NCI-H1930 (cell line): ENCODE results near the gene TTC27.

Experiments used
- DNase-seq, 2 experiments: peaks; one replicate each; lab custom pipeline; 2025; lab: John Stamatoyannopoulos, UW

The TTC27 gene

GRCh38 chr2:32756074-32756727 is 128.4 kb downstream of the TTC27 start:
- no peak for DNase-seq

GRCh38 chr2:32758232-32758631 is 130.4 kb downstream of the TTC27 start:
- no peak for DNase-seq

- no peak for DNase-seq
Measured at GRCh38 chr2:32760628-32761027, 132.8 kb downstream of the TTC27 start.

- DNase-seq: no peak
Measured at GRCh38 chr2:32768387-32769174, 140.7 kb downstream of the TTC27 start.

GRCh38 chr2:32770360-32770759 is 142.5 kb downstream of the TTC27 start:
- no peak for DNase-seq

DNA sequence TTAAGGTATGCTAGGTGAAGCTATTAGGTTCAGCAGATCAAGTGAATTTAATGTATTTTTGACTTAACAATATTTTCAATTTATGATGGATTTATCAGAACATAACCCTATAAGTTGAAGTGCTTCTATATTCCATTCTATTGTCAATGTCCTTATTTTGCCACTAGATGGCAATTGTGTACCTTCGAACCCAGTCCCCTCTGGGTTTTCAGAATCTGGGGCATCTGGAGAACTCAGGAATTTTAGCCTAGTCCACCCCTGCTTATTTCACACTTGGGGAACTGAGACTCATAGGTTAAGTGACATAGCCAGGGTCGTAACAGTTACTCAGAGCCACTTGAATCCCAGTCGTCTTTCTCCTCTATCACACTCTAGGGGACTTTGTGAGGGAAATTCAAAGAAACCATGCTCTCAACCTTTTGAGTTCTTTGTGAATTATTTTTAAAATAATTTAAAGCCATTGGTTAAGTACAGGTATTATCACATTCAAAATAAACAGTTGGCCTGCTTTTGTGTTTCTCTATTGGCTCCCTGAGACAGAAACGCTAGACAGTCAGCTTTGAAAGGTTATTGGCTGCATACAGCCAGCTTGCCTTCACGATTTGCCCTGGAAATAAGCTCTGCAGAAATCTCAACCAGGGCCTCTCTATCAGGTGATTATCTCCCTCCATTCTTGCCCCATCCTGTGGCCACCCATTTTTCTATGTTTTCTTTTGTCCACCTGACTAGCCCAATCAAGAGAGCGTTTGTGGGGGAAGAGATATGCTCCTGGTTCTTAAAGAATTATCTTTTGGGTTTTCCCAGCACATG is 145.0 kb downstream of the TTC27 start:
- peak in 1 of 2 experiments; percentile 16 for DNase-seq

GRCh38 chr2:32773448-32773808 is 145.6 kb downstream of the TTC27 start:
- DNase-seq: no peak

GRCh38 chr2:32775954-32776353 is 148.1 kb downstream of the TTC27 start:
- no peak for DNase-seq

DNA sequence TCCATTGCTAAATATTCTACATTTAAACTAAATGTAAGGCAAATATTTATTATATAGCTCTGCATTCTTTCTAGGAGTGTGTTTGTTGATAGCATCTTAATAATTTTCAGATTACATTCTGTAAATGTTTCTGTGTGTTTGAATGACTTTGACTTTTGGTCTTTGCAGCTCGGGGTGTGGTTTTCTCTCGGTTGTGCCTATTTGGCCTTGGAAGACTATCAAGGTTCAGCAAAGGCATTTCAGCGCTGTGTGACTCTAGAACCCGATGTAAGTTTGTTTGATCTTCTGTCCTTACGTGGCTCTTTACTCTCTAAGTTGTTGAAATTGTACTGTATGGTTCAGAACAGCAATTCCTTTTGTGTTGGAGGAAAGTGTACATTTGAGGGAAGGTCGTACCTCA is 149.9 kb downstream of the TTC27 start:
- DNase-seq: no peak

DNA sequence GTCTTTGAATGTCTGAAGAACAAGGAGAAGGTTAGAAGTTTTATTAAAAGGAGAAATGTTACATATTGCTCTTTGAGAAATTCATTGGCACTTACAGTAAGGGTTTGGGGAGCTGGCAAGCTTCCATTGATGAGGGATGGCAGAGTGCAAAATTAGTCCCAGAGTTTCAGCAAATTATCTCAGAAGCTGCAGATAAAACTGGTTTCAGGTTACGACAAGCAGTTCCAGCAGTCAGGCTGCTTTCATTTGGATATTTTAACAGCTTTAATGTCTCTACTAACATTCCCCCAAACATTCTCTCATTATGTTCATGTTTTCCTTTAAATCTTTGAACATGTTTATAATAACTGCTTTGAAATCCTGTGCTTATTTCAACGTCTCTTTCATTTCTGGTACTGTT is 153.1 kb downstream of the TTC27 start:
- DNase-seq: no peak

GRCh38 chr2:32783469-32783868 is 155.6 kb downstream of the TTC27 start:
- DNase-seq: no peak

- DNase-seq: no peak
Measured at GRCh38 chr2:32783933-32784332, 156.1 kb downstream of the TTC27 start.

DNA sequence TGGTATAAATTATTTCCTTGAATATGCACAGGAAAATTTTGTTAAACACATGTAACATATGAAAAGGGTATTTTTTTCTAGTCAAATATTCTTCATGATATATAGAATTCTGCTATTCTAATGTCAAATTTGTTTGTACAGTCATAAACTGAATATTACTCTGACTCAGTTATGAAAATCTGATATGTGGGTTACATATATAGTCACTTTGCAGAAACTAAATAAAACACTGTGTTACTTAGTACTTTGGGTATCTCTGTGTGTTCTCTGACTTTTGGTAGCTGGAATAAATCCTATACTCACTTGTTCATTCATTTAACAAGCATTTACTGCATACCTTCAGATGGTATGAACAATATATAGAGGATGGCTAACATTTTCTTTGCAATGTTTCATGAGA is 159.4 kb downstream of the TTC27 start:
- DNase-seq: no peak

DNA sequence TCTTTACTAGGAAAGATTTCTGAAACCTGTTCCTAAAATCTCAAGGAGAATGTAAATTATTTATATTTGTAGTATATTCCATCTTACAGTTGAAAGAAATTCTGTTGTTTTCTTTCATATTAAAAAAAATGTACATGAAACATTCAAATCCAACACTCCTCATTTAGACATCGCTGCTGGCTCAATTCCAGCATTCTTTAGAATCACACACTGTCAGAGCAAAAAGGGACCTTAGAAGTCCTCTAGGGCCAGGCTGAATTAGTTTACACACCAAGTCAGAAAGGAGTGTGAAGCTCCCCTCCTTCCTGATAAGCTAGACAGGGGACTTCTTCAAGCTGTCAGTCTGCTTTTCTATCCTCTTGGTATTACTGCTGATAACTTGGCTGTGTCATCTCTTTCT is 160.3 kb downstream of the TTC27 start:
- DNase-seq: no peak

GRCh38 chr2:32792416-32792815 is 164.6 kb downstream of the TTC27 start:
- no peak for DNase-seq

- DNase-seq: no peak
Measured at GRCh38 chr2:32798829-32799228, 171.0 kb downstream of the TTC27 start.

GRCh38 chr2:32801741-32802140 is 173.9 kb downstream of the TTC27 start:
- DNase-seq: no peak

GRCh38 chr2:32802877-32803276 is 175.0 kb downstream of the TTC27 start:
- no peak for DNase-seq

DNA sequence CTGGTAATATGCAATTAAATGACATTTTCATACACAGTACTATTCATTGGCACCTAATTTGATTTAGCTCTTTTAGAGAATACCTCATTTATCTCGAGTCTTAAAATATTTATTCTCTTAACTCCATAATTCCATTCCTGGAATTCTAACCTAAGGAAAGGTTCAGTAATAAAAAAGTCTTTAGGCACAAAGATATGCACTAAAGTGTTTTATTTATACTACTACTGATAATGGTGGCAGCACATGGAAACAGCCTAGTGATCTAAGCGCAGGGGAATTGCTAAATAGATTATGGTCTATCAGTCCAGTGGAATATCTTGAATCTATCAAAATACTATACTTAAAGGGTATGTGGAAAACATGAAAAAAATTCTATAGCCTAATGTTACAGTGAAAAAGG is 176.4 kb downstream of the TTC27 start:
- DNase-seq: no peak

DNA sequence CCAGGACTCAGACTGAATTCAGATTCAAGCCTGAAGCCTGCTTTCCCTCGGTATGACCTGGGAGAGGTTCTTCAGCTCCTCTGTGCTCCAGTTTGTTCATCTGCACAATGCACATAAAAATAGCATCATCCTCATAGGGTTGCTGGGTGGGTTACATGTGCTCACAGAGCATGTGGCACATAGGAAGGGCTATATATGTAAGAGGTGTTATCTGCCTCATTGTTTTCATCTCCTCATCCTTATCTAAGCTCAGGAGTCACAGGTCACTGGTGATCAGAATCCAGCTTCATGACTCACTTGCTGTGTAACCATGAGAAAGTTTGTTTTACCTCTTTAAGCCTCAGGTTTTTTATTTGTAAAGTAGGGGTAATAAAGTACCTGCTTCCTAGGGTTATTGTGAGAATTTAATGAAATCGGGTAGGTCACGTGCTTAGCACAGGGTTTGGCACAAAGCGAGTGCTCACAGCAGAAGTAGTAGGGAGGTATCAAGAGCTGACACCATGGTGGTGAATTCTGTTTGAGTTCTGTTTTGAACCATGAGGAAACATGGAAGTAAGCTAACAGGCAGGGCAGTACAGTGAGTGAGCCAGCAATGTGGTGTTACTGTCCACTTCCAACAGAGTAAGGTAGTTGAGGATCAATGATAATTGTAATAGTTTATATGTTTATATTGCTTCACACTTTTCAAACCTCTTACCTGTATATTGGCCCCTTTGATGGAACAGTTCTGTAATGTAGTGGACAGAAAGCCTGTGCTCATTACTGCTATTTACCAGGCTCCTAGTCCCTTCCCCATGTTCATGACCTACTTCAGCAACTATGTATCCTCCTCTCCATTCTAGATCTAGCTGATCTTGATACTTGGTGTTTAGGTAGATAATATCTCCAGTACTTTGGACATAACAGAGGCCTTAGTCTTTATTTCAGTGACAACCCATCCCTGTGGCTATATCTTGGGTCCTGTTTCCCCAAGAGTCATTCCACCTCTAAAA is 177.6 kb downstream of the TTC27 start:
- DNase-seq: no peak

GRCh38 chr2:32806857-32807256 is 179.0 kb downstream of the TTC27 start:
- no peak for DNase-seq

- no peak for DNase-seq
Measured at GRCh38 chr2:32807662-32808061, 179.8 kb downstream of the TTC27 start.
